Embryonic facial prominence (tissue), 1 donor: ENCODE data around the gene KRT79.

Experiments
- DNase-seq: peaks from one replicate; pipeline ENCODE4 v3.0.0-alpha.2; 2016; ENCODE audit errors: extremely low spot score

Gene KRT79

DNA sequence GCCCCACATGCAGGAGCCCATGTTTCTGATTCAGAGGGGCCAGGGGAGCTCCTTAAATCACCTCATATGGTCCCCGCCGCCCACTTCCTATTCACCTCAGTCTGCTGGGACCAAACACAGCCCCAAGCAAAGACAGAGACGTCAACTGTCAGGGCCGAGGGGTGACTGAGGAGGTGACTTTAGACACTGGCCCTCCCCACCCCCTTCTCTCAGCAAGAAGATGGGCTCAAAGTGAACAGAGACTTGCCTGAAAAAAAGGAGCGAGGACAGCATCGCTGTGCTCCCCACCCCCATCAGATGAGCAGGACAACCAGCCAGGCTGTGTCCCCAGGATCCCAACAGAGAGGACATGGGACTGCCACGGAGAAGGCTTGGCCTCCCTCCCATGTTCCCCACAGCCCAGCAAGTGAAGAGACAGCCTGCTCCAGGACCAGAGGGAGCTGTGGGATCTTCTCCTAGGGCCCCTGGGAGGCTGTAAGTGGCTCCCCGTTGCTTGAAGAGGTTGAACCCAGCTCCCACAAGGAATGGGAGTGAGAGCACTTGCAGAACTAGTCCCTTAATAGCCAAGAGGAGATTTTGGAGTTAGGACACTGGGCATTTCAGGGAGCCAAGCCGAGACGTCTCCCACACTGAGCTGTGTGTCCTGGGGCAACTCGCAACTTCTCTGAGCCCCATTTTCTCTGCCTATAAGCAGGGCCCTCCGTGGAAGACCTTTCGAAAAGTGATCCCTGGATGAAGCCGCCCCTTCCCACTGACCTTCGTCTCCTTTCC is 1.3 kb upstream of the KRT79 start:
- DNase-seq: no peak

DNA sequence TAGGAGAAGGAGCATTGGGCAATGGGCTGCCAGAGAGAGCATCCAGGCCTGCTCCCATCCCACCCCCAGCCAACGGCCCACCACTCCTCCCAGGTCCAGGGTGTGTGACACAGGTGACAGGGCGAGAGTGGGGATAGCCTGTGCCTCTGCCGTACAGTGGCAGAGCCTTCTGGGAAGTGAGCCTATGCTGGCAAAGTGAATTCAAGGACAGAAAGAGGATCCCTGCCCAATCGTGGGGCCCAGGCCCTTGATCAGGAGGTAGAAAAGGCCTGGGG is 553 bp upstream of the KRT79 start:
- no peak for DNase-seq

DNA sequence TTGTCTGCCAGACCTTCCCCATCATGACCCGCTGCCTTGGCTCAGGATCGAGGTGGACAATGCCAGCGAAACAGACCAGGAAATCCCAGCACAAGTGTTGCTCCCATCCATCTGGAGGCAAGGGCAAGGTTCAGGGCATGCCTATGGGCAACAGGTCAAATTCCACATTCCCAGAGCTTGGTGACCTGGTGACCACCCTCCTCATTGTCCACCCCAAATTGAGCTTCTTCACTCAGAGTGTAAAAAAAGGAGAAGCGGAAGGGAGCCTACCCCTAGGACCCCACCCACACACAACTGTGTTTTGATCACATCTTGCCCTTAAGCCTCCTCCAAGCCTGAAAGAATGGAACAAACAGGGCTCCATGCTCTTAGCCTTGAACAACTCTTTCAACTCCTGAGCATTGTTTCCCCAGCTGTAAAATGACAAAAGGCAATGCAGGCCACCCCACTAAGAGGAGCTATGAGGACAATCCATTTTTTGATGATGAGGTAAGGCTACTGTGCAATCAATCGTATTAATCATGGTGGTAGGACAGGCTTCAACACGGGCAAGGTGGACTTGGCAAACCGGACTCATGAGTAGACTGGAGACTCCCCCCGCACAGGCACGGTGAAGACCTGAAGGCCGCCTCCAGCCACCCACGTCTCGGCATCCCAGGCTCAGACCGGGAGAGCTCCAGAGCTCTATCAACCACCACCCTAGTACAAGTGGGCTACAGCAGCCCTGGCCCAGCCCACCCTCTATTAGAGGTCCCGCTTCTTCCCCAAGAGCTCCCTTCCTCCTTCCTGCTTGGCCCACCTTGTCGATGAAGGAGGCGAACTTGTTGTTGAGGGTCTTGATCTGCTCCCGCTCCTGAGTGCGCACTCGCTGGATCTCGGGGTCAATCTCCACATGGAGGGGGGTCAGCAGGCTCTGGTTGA is 866 bp downstream of the KRT79 start:
- DNase-seq: no peak

- no peak for DNase-seq
Measured at GRCh38 chr12:52832451-52832850, 1.7 kb downstream of the KRT79 start.

DNA sequence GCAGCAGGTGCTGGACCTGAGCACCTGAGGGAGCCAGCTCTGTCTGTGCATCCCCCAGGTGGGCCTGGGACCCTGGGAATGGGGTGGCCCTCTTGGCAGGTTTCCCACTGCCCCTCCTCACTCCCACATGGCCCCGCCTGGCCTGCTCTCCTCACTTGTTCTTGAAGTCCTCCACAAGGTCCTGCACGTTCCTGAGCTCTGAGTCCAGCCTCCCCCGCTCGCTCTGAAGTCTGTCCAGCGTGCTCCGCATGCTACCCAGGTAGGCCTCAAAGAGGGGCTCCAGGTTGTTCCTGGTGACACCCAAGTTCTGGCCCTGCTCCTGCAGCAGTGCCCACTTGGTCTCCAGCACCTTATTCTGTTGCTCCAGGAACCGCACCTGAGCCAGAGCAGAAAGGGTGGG is 2.9 kb downstream of the KRT79 start:
- no peak for DNase-seq

GRCh38 chr12:52829986-52830770 is 3.9 kb downstream of the KRT79 start:
- DNase-seq: no peak

DNA sequence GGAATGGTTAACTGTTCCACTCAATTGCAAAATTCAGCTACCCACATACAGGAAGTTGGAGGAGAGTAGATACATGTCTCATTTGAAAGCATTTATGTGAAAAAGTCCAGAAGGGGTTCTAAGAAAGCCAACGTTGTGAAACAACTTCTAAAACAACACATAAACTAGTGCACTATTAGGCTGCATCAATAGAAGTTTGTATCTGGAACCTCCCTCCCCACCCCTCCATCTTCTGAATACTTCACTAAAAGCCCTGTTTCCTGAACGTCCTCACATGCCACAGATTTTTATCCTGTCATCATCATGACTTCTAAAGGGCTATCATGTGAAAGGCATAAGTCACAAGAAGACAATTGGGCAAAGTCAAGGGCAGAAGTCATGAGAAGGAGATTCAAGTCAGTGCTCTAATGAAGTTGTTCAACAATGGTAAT is 5.5 kb downstream of the KRT79 start:
- DNase-seq: no peak

- DNase-seq: no peak
Measured at GRCh38 chr12:52828156-52828555, 6.0 kb downstream of the KRT79 start.

- no peak for DNase-seq
Measured at GRCh38 chr12:52827499-52828090, 6.5 kb downstream of the KRT79 start.

- DNase-seq: no peak
Measured at GRCh38 chr12:52826611-52827498, 7.3 kb downstream of the KRT79 start.

DNA sequence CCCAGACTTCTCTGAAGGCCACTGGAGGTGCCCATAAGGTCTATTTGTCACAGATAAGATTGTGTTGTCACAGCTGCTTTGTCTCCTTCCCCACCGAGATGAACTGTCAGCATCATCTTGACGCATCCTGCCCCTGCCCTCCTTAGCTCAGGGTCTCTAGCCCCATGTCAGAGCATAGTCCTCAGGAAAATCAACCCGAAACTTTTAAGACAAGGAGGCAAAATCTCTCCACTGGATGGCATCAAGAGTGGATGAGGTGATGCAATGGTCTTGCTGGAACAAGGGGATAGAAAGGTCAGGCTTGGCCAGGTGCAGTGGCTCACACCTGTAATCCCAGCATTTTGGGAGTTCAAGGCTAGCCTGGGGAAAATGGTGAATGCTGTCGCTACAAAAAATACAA is 8.2 kb downstream of the KRT79 start:
- no peak for DNase-seq

DNA sequence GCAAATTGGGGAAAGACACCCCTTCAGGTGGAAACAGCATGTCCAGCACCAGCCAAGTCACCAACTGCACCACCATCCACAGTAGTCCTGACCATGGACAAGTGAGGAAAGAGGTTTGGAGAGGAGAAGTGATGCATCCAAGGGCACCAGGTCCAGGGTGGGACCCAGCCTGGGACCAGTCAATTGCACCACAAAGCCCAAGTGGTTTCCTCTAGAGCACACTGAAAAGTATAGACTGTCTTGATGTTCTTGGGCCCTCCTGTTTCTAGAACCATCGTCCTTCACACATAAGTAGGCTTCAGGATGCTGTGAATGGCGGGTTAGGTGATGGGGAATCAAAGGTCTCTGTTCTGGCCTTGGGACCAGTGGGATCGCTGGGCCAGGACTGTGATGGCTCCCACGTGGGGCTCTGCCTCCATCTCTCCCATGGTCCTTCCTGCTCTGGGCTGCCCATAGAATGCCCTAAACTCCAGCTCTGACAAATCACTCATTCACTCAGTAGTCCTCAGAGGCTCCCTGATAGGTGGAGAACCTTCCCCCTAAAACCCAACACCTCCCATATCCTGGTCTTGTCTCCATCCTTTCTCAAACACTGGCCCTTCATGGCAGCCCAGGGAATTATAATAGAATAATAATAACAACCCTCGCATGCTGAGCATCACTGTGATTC is 9.2 kb downstream of the KRT79 start:
- DNase-seq: no peak

GRCh38 chr12:52823761-52824450 is 10.2 kb downstream of the KRT79 start:
- no peak for DNase-seq

GRCh38 chr12:52822771-52823510 is 11.2 kb downstream of the KRT79 start:
- DNase-seq: no peak

- no peak for DNase-seq
Measured at GRCh38 chr12:52821826-52822660, 12.1 kb downstream of the KRT79 start.

DNA sequence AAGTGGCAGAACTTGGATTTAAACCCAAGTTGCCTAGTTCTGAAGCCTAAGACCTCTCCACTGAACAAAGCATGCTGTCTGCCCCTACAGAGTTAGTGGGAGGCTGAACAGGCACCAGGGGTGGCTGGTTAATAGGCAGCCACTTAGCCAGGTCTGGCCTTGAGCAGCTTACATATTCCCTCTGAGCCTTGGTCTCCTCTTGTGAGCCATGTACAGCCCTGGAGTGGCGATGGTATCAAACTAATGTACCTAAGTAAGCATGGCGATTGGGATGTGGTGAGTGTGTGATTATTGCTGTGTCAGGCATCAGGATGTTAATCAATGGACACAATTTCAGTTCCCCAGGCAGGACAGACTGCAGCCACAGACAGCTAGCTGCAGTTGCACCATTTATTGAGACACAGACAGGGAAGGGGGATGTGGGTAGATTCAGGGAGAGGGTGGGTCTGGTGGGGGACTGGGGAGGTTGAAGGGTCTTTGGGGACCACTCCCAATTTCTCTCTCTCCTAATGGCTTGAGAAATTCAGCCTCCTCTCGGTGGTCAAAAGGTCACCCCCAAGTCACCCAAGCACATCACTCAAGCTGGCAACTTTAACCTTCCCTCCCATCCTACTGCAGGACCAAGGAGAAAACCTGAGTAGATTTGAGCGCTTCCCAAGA is 12.9 kb downstream of the KRT79 start:
- no peak for DNase-seq

DNA sequence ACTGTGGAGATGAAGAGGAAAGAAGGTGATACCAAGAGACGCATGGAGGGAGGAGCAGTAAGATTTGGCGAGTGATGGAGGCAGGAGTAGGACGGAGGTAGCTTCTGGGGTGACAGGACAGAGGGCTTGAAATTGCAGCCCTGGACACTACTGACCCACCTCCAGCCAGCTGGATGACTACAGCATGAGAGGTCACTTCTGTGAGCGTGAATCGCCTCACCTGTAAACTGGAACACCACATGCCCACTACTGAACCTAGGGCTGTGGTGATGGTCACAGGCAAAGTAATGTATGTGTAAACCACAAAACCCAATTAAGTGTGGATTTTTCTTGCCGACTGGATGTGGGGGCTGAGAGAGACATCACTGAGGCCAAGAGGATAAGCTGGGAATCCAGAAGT is 13.6 kb downstream of the KRT79 start:
- no peak for DNase-seq
